ENCODE measurements around the gene MAN1A1.

MAN1A1 gene

DNA sequence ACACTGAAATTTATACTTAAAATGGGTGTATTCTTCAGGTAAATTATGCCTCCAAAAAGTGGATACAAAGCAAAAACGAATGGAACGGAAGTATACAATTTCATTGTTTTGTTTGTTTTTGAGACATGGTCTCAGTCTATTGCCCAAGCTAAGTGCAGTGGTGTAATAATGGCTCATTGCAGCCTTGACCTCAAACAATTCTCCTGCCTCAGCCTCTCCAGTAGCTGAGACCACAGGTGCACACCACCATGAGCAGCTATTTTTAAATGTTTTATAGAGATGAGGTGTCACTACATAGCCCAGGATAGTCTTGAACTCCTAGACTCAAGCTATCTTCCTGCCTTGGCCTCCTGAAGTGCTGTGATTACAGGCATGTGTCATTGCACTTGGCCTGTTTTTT lies 122.2 kb downstream of the MAN1A1 start:
- H3K4me3 ChIP-seq (ENCODE audit: low read depth, low read length), result no peak overlapping the region
- no peaks in the 10 kb centered on the region for H3K4me1 ChIP-seq (ENCODE audit: control insufficient read depth, insufficient read depth, low read length)
- POLR2A ChIA-PET, result no interaction called here
- CTCF ChIA-PET, result interaction anchor here (0.8 kb wide), 1 partner anchor 55 kb away, joined by 3 read pairs; no protein-coding TSS in a partner anchor
- H3K27ac ChIP-seq (ENCODE audit: extremely low read depth, low read depth, low read length), result no peak overlapping the region
- TF ChIP-seq ZNF155 (tag by site-specific recombination; IDR thresholded peaks at IDR 0.05), result no peak
- TF ChIP-seq TCF7L2 (IDR thresholded peaks at IDR 0.05; ENCODE audit: borderline replicate concordance, low read depth, low read length), result no peak
- no peak for TF ChIP-seq OSR2 (tag by site-specific recombination; IDR thresholded peaks at IDR 0.05)
- TF ChIP-seq ZNF10 (tag by site-specific recombination; IDR thresholded peaks at IDR 0.05), result no peak
- no peak for TF ChIP-seq ZNF629 (tag by site-specific recombination; IDR thresholded peaks at IDR 0.05)
- no peak for TF ChIP-seq ZNF548 (tag by site-specific recombination; IDR thresholded peaks at IDR 0.05)
- no peak for TF ChIP-seq ZNF747 (tag by site-specific recombination; IDR thresholded peaks at IDR 0.05)
- no peak for TF ChIP-seq MZF1 (tag by site-specific recombination; IDR thresholded peaks at IDR 0.05; ENCODE audit: borderline replicate concordance)
- TF ChIP-seq, protein P1, sequence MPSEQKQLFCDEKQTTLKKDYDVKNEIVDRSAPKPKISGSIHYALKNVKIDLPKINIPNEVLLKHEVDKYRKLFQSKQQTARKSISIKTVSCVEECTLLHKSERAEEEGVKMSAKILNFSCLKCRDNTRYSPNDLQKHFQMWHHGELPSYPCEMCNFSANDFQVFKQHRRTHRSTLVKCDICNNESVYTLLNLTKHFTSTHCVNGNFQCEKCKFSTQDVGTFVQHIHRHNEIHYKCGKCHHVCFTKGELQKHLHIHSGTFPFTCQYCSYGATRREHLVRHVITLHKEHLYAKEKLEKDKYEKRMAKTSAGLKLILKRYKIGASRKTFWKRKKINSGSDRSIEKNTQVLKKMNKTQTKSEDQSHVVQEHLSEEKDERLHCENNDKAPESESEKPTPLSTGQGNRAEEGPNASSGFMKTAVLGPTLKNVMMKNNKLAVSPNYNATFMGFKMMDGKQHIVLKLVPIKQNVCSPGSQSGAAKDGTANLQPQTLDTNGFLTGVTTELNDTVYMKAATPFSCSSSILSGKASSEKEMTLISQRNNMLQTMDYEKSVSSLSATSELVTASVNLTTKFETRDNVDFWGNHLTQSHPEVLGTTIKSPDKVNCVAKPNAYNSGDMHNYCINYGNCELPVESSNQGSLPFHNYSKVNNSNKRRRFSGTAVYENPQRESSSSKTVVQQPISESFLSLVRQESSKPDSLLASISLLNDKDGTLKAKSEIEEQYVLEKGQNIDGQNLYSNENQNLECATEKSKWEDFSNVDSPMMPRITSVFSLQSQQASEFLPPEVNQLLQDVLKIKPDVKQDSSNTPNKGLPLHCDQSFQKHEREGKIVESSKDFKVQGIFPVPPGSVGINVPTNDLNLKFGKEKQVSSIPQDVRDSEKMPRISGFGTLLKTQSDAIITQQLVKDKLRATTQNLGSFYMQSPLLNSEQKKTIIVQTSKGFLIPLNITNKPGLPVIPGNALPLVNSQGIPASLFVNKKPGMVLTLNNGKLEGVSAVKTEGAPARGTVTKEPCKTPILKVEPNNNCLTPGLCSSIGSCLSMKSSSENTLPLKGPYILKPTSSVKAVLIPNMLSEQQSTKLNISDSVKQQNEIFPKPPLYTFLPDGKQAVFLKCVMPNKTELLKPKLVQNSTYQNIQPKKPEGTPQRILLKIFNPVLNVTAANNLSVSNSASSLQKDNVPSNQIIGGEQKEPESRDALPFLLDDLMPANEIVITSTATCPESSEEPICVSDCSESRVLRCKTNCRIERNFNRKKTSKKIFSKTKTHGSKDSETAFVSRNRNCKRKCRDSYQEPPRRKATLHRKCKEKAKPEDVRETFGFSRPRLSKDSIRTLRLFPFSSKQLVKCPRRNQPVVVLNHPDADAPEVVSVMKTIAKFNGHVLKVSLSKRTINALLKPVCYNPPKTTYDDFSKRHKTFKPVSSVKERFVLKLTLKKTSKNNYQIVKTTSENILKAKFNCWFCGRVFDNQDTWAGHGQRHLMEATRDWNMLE (tag by site-specific recombination; conservative IDR thresholded peaks at IDR 0.05; ENCODE audit: low read depth), result no peak
- no peak for TF ChIP-seq ZSCAN23 (tag by site-specific recombination; IDR thresholded peaks at IDR 0.05)
- TF ChIP-seq, protein P2, sequence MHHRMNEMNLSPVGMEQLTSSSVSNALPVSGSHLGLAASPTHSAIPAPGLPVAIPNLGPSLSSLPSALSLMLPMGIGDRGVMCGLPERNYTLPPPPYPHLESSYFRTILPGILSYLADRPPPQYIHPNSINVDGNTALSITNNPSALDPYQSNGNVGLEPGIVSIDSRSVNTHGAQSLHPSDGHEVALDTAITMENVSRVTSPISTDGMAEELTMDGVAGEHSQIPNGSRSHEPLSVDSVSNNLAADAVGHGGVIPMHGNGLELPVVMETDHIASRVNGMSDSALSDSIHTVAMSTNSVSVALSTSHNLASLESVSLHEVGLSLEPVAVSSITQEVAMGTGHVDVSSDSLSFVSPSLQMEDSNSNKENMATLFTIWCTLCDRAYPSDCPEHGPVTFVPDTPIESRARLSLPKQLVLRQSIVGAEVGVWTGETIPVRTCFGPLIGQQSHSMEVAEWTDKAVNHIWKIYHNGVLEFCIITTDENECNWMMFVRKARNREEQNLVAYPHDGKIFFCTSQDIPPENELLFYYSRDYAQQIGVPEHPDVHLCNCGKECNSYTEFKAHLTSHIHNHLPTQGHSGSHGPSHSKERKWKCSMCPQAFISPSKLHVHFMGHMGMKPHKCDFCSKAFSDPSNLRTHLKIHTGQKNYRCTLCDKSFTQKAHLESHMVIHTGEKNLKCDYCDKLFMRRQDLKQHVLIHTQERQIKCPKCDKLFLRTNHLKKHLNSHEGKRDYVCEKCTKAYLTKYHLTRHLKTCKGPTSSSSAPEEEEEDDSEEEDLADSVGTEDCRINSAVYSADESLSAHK (tag by site-specific recombination; IDR thresholded peaks at IDR 0.05), result no peak
- no peak for TF ChIP-seq HOXA7 (CRISPR knock-in tag; IDR thresholded peaks at IDR 0.05; ENCODE audit: borderline replicate concordance)
- H3K9me3 ChIP-seq (ENCODE audit: control insufficient read depth, insufficient read depth, low read depth, low read length), result no peaks in the 10 kb centered on the region
- H3K36me3 ChIP-seq (ENCODE audit: control insufficient read depth in 2 of 2, insufficient read depth in 1 of 2, low read length in 2 of 2), result no peaks in the 10 kb centered on the region

DNA sequence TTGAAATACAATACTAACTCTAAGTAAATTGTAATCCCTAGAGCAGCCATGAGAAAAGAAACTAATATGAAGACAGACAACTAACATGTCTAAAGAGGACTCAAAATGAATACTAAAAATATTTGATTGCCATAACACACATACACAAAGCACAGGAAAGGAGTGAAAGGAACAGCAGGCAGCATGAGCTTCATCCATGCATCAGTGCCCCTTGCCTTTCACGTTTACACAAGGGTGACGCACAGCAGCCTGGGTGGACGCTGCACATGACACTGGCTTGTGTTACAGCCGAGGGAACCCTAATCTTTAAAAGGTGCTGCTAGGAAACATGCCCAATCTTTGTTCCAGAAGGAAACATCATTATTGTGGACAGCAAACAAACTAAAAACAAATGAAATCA lies 123.5 kb downstream of the MAN1A1 start:
- ChIA-PET CTCF (no interaction called here), POLR2A (no interaction called here)
- no peaks in the 10 kb centered on the region for H3K9me3 ChIP-seq (ENCODE audit: control insufficient read depth, insufficient read depth, low read depth, low read length)
- no peak overlapping the region for H3K27ac ChIP-seq (ENCODE audit: extremely low read depth, low read depth, low read length)
- H3K4me3 ChIP-seq (ENCODE audit: low read depth, low read length), result no peak overlapping the region
- TF ChIP-seq ZNF747 (tag by site-specific recombination; IDR thresholded peaks at IDR 0.05), result no peak
- TF ChIP-seq SCRT2 (tag by site-specific recombination; IDR thresholded peaks at IDR 0.05), result no peak
- no peak for TF ChIP-seq ZNF629 (tag by site-specific recombination; IDR thresholded peaks at IDR 0.05)
- TF ChIP-seq, protein P3, sequence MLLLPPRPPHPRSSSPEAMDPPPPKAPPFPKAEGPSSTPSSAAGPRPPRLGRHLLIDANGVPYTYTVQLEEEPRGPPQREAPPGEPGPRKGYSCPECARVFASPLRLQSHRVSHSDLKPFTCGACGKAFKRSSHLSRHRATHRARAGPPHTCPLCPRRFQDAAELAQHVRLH (tag by site-specific recombination; IDR thresholded peaks at IDR 0.05), result no peak
- no peak for TF ChIP-seq IKZF3 (tag by site-specific recombination; IDR thresholded peaks at IDR 0.05)
- no peak for TF ChIP-seq ZBTB17 (tag by site-specific recombination; IDR thresholded peaks at IDR 0.05)
- no peak for TF ChIP-seq ZBTB21 (tag by site-specific recombination; IDR thresholded peaks at IDR 0.05)
- no peaks in the 10 kb centered on the region for H3K4me1 ChIP-seq (ENCODE audit: control insufficient read depth, insufficient read depth, low read length)
- H3K36me3 ChIP-seq (ENCODE audit: control insufficient read depth in 2 of 2, insufficient read depth in 1 of 2, low read length in 2 of 2), result no peaks in the 10 kb centered on the region

All from HEK293 (cell line).